B cell (primary cell): Measurements from ENCODE around the gene MAFF. TPM values are rescaled to one million over a fixed set of nuclear protein-coding genes. Genes with fewer than 3 reads are reported as not detected.

Experiments used
- ATAC-seq: fragments of 200-7000 bp; cut with Tn5 transposase; one replicate; pipeline ENCODE4 v1.10.0; 2021; ENCODE audit warnings: low read depth, mild to moderate bottlenecking, moderate number of reproducible peaks, moderate library complexity
- CTCF ChIA-PET: fragments of 350-600 bp; sonication (Branson Sonifier 250); formaldehyde crosslinking; loops from one replicate; lab custom pipeline; 2021; ENCODE audit warnings: antibody characterized with exemption, inconsistent platforms; lab: Charles Lee
- POLR2A ChIA-PET: fragments of 350-600 bp; sonication (Branson Sonifier 250); formaldehyde crosslinking; loops from one replicate; lab custom pipeline; 2021; ENCODE audit warnings: antibody characterized with exemption; lab: Charles Lee
- DNase-seq: peaks from one replicate; pipeline ENCODE4 v3.0.0; 2013
- H2AFZ ChIP-seq: 2 replicates; pipeline ENCODE4 v1.6.1; 2012; ENCODE audit warnings: mild to moderate bottlenecking, low read depth, low read length; ENCODE audit not compliant: insufficient read depth, poor library complexity, severe bottlenecking
- H3K27ac ChIP-seq, 2 donors: 1 replicate in 1 of 2; 2 replicates in 1 of 2; pipeline ENCODE4 v1.5.1; 2012 to 2013; ENCODE audit warnings: low read length in 2 of 2, mild to moderate bottlenecking in 2 of 2, moderate library complexity in 1 of 2
- H3K27me3 ChIP-seq, 4 experiments: fragments of 200-600 bp in 1 of 4; sonication (generic) in 1 of 4; replicated peaks in 1 of 4; 1 replicate in 2 of 4; 2 replicates in 2 of 4; pipeline versions ENCODE4 v1.6.1 to v1.7.0; 2013 to 2016; ENCODE audit warnings: low read length in 3 of 4, mild to moderate bottlenecking in 2 of 4, mixed read lengths in 1 of 4, moderate library complexity in 1 of 4; ENCODE audit not compliant: insufficient read depth in 4 of 4, control insufficient read depth in 3 of 4; ENCODE audit errors: control extremely low read depth in 1 of 4
- H3K36me3 ChIP-seq, 2 experiments: replicated peaks in 1 of 2; 1 replicate in 1 of 2; 2 replicates in 1 of 2; pipeline versions ENCODE4 v1.6.1 to v1.7.1; 2013; ENCODE audit warnings: low read length in 1 of 2; ENCODE audit not compliant: insufficient read depth in 2 of 2, control insufficient read depth in 1 of 2; ENCODE audit errors: control extremely low read depth in 1 of 2, extremely low read depth in 1 of 2
- H3K4me1 ChIP-seq, 2 donors: fragments of 200-600 bp in 1 of 2; sonication (generic) in 1 of 2; 1 replicate in 1 of 2; 2 replicates in 1 of 2; pipeline versions ENCODE4 v1.5.1 to v1.6.1; 2013 to 2017; ENCODE audit warnings: low read length in 2 of 2; ENCODE audit not compliant: control insufficient read depth in 2 of 2, insufficient read depth in 2 of 2
- H3K4me2 ChIP-seq: replicated peaks from 2 replicates; pipeline ENCODE3; 2012; ENCODE audit warnings: mild to moderate bottlenecking, low read depth, low read length; ENCODE audit not compliant: poor library complexity, severe bottlenecking
- H3K4me3 ChIP-seq, 5 experiments: fragments of 200-600 bp in 1 of 5; sonication (generic) in 1 of 5; 1 replicate in 3 of 5; 2 replicates in 2 of 5; pipeline versions ENCODE4 v1.5.1 to v1.7.0; 2011 to 2016; ENCODE audit warnings: low read length in 4 of 5, mild to moderate bottlenecking in 4 of 5, low read depth in 2 of 5, control low read depth in 1 of 5, moderate library complexity in 1 of 5; ENCODE audit not compliant: insufficient read depth in 1 of 5; ENCODE audit errors: control extremely low read depth in 1 of 5, extremely low read depth in 1 of 5
- H3K79me2 ChIP-seq: fragments of 200-600 bp; sonication (generic); one replicate; pipeline ENCODE4 v1.6.0; 2016; ENCODE audit warnings: low read length; ENCODE audit not compliant: control insufficient read depth, insufficient read depth
- H3K9ac ChIP-seq: fragments of 200-600 bp; sonication (generic); 2 replicates; pipeline ENCODE4 v1.6.1; 2017; ENCODE audit warnings: mild to moderate bottlenecking, low read length, moderate library complexity
- H3K9me3 ChIP-seq, 3 donors: one replicate each; pipeline versions ENCODE4 v1.6.1 to v1.7.1; 2013; ENCODE audit warnings: low read length in 2 of 3; ENCODE audit not compliant: control insufficient read depth in 2 of 3, insufficient read depth in 1 of 3; ENCODE audit errors: control extremely low read depth in 1 of 3
- H4K20me1 ChIP-seq: 2 replicates; pipeline ENCODE4 v1.6.0; 2012; ENCODE audit warnings: mild to moderate bottlenecking, low read length; ENCODE audit not compliant: insufficient read depth, control insufficient read depth, poor library complexity, severe bottlenecking
- H3K27ac Mint-ChIP-seq: one replicate; pipeline ENCODE4 v1.8.0; 2021; ENCODE audit warnings: mixed read lengths
- H3K27me3 Mint-ChIP-seq: one replicate; pipeline ENCODE4 v1.8.0; 2021; ENCODE audit warnings: mixed read lengths
- H3K4me1 Mint-ChIP-seq: one replicate; pipeline ENCODE4 v1.8.0; 2021; ENCODE audit warnings: mixed read lengths
- H3K4me3 Mint-ChIP-seq: one replicate; pipeline ENCODE4 v1.8.0; 2021; ENCODE audit warnings: mixed read lengths
- H3K9me3 Mint-ChIP-seq: one replicate; pipeline ENCODE4 v1.8.0; 2022; ENCODE audit warnings: mixed read lengths; ENCODE audit not compliant: insufficient read depth
- CTCF ChIP-seq: fragments of 200-600 bp; IDR thresholded peaks from one replicate; pipeline ENCODE4 v1.8.0; 2022; ENCODE audit warnings: antibody characterized with exemption, mild to moderate bottlenecking
- EZH2 ChIP-seq: IDR thresholded peaks from 2 replicates; pipeline ENCODE4 v1.6.1; 2012; ENCODE audit warnings: borderline replicate concordance, low read depth, mild to moderate bottlenecking, moderate library complexity, low read length; ENCODE audit not compliant: insufficient read depth, poor library complexity, severe bottlenecking
- WGBS: methylation state at CpG from one replicate; pipeline ENCODE4 v1.1.5; 2013; ENCODE audit warnings: missing lambda C conversion rate; ENCODE audit not compliant: insufficient coverage; 5-methylcytosine and 5-hydroxymethylcytosine counted together
- intact Hi-C: fragments of 100-400 bp; cut with micrococcal nuclease; formaldehyde crosslinking; loops from one replicate; pipeline ENCODE4 v1.10.0; 2022
- polyA plus RNA-seq: library from polyadenylated mRNA; depleted of rRNA; stranded (reverse); fragments of >200 nt; gene quantifications from 2 replicates; pipeline ENCODE4 v1.2.3, GENCODE V29; 2012
- total RNA-seq, 2 donors: library from RNA; stranded (reverse); fragments of 120-200 nt in 1 of 2; gene quantifications; 1 replicate in 1 of 2; 2 replicates in 1 of 2; pipeline versions ENCODE4 v1.2.3 to v1.2.4, GENCODE V29; 2013 to 2022

Gene MAFF
- total and polyA plus RNA-seq, 2 donors (not counting 1 experiment from before 2014, with no cell fraction given) = 5.3 to 18.0 TPM

- no peaks in the 10 kb centered on the region for H3K9me3 ChIP-seq
- 100% methylated on average over 1 of the region's 2 CpGs for WGBS
- no peak overlapping the region for H3K4me2 ChIP-seq
- POLR2A ChIA-PET = no interaction called here
- Mint-ChIP-seq H3K4me3 (no peak overlapping the region), H3K4me1 (peaks cover 14% of the 10 kb centered on the region), H3K27ac (no peak overlapping the region), H3K27me3 (no peaks in the 10 kb centered on the region), H3K9me3 (no peaks in the 10 kb centered on the region)
- H3K36me3 ChIP-seq = no peaks in the 10 kb centered on the region
- H3K27ac ChIP-seq = no peak overlapping the region
- ATAC-seq (no peak), DNase-seq (no peak)
- intact Hi-C loops = no loop called here
- peaks cover 5% of the 10 kb centered on the region for H3K79me2 ChIP-seq
- no peaks in the 10 kb centered on the region for H3K27me3 ChIP-seq
- no peak overlapping the region for H3K4me3 ChIP-seq
- H3K4me1 ChIP-seq = peaks cover 3 to 18% of the 10 kb centered on the region in 2 donors
- no peak for TF ChIP-seq EZH2
- TF ChIP-seq CTCF = no peak
- H3K9ac ChIP-seq = no peak overlapping the region
- peaks cover 8% of the 10 kb centered on the region for H4K20me1 ChIP-seq
- no peak overlapping the region for H2AFZ ChIP-seq
- CTCF ChIA-PET = no interaction called here
Measured at GRCh38 chr22:38255697-38256096, 53.9 kb downstream of the MAFF start.

GRCh38 chr22:38257181-38257580 is 55.4 kb downstream of the MAFF start:
- 95% methylated on average over 7 of the region's 14 CpGs for WGBS
- Histone ChIP-seq H3K36me3 (no peaks in the 10 kb centered on the region), H3K4me2 (no peak overlapping the region), H2AFZ (no peak overlapping the region), H3K9me3 (no peaks in the 10 kb centered on the region), H3K79me2 (peaks cover 8% of the 10 kb centered on the region), H3K27me3 (no peaks in the 10 kb centered on the region), H3K27ac (no peak overlapping the region), H3K4me1 (peaks cover 3 to 19% of the 10 kb centered on the region in 2 donors), H3K4me3 (no peak overlapping the region), H4K20me1 (no peaks in the 10 kb centered on the region), H3K9ac (no peak overlapping the region)
- H3K27ac Mint-ChIP-seq = no peak overlapping the region
- no peak for TF ChIP-seq EZH2
- no peak for TF ChIP-seq CTCF
- CTCF ChIA-PET = interaction anchor here (0.6 kb wide), 1 partner anchor 10 kb away, joined by 3 read pairs; no protein-coding TSS in a partner anchor
- DNase-seq = no peak
- POLR2A ChIA-PET = no interaction called here
- no peaks in the 10 kb centered on the region for H3K9me3 Mint-ChIP-seq
- no peaks in the 10 kb centered on the region for H3K27me3 Mint-ChIP-seq
- no peak overlapping the region for H3K4me3 Mint-ChIP-seq
- H3K4me1 Mint-ChIP-seq = peaks cover 25% of the 10 kb centered on the region
- intact Hi-C loops = no loop called here
- ATAC-seq = no peak
